Heart right ventricle (tissue), 16 donors: ENCODE measurements around the gene KCNMB2. TPM values are rescaled to one million over a fixed set of nuclear protein-coding genes. Genes with fewer than 3 reads are reported as not detected.

Source experiments
- ATAC-seq, 8 donors: fragments of 200-7000 bp; cut with Tn5 transposase; one replicate each; pipeline ENCODE4 v1.9.1; 2020; ENCODE audit warnings: mild to moderate bottlenecking in 8 of 8, moderate library complexity in 8 of 8, moderate number of reproducible peaks in 1 of 8
- DNase-seq, 2 donors: peaks; one replicate each; pipeline ENCODE4 v3.0.0-alpha.2; 2020
- H3K27ac ChIP-seq, 10 donors: fragments of 200-600 bp; sonication (generic) in 2 of 10; one replicate each; pipeline versions ENCODE4 v1.5.0 to v1.8.0; 2020 to 2022; ENCODE audit warnings: mild to moderate bottlenecking in 3 of 10
- H3K27me3 ChIP-seq, 7 donors: fragments of 200-600 bp; one replicate each; pipeline ENCODE4 v1.8.0; 2021 to 2022; ENCODE audit warnings: mild to moderate bottlenecking in 2 of 7
- H3K36me3 ChIP-seq, 9 donors: fragments of 200-600 bp; sonication (generic) in 1 of 9; one replicate each; pipeline versions ENCODE4 v1.5.0 to v1.8.0; 2020 to 2022; ENCODE audit warnings: mild to moderate bottlenecking in 2 of 9
- H3K4me1 ChIP-seq, 9 donors: fragments of 200-600 bp; sonication (generic) in 1 of 9; one replicate each; pipeline versions ENCODE4 v1.5.0 to v1.8.0; 2020 to 2022; ENCODE audit warnings: mild to moderate bottlenecking in 4 of 9
- H3K4me3 ChIP-seq, 10 donors: fragments of 200-600 bp; sonication (generic) in 2 of 10; one replicate each; pipeline versions ENCODE4 v1.5.0 to v1.8.0; 2020 to 2022; ENCODE audit warnings: mild to moderate bottlenecking in 7 of 10, moderate library complexity in 2 of 10
- H3K9me3 ChIP-seq, 11 donors: fragments of 200-600 bp in 10 of 11; sonication (generic) in 2 of 11; one replicate each; pipeline versions ENCODE4 v1.5.0 to v1.8.0; 2013 to 2022; ENCODE audit warnings: mild to moderate bottlenecking in 2 of 11, control low read depth in 1 of 11, moderate library complexity in 1 of 11
- CTCF ChIP-seq, 9 donors: fragments of 200-600 bp; sonication (generic) in 2 of 9; IDR thresholded peaks; one replicate each; pipeline versions ENCODE4 v1.5.0 to v1.8.0; 2021 to 2022; ENCODE audit warnings: antibody characterized with exemption in 9 of 9, mild to moderate bottlenecking in 5 of 9, moderate library complexity in 1 of 9
- WGBS, 2 donors: extraction: QIAGEN DNeasy Blood & Tissue Kit; methylation state at CpG; one replicate each; pipeline ENCODE4 v1.1.7; 2013; ENCODE audit warnings: inconsistent platforms in 1 of 2; 5-methylcytosine and 5-hydroxymethylcytosine counted together
- intact Hi-C, 10 donors: fragments of 100-400 bp; cut with DNase I; formaldehyde crosslinking; loops; one replicate each; pipeline versions ENCODE4 v1.11.1 to v1.14.2; 2022
- polyA plus RNA-seq, 2 donors: library from polyadenylated mRNA; stranded (reverse); fragments of 200-250 nt; gene quantifications; one replicate each; pipeline ENCODE4 v1.2.3, GENCODE V29; 2013
- total RNA-seq, 10 donors: library from RNA; stranded (reverse); fragmentation: NEBNext Ultra II Directional in 3 of 10; extraction: Animal tissue kit (Norgen Biotek cat#: 25700) in 3 of 10; gene quantifications; one replicate each; pipeline versions ENCODE4 v1.2.1 to v1.2.4, GENCODE V29; 2021 to 2023
- donor health status: Arrhythmogenic right ventricular cardiomyopathy.
- donor health status: ischemic (EF 13 %, LVEDD 7.1; RV severe dilation, severe dysfunction).
- donor health status: healthy with polysubstance abuse.
- donor health status: DM: no; HTN: yes; CAD: no.
- donor health status: DM: no; HTN: no; CAD: no.
- donor health status: ischemic (EF 25% LVEDD 6.9; RV normal size, moderate dysfunction).
- donor health status: ischemic (EF 25% LVEDD 5.7; RV mildly dilated, moderate dysfunction).
- donor health status: healthy.
- donor health status: DM: yes; HTN: yes; CAD: no.
- donor health status: Ischemic cardiomyopathy.
- donor health status: ischemic (EF 35%, LVEDD 5.7; RV mildly dilated, moderate dysfunction).
- donor health status: nonischemic (EF 11% LVEDD 7.7; RV severe dilation, severe dysfunction).
- donor health status: DM: yes; HTN: yes; CAD: no.
- donor health status: PGD.
- donor health status: ischemic (EF 29% LVEDD 5.4; RV normal size, mild dysfunction).
- donor health status: nonischemic (EF 23%, LVEDD 6.1; RV moderate dilation, normal function).

KCNMB2 gene
- total and polyA plus RNA-seq, 12 donors: 0.55 to 9.2 (median 3.6) TPM

GRCh38 chr3:178772746-178773145 is 236.5 kb downstream of the KCNMB2 start:
- DNase-seq: no peak
- H3K9me3 ChIP-seq: no peaks in the 10 kb centered on the region
- WGBS, 2 donors: 89 to 93% methylated on average over 4 of the region's 4 CpGs
- no peak overlapping the region for H3K4me3 ChIP-seq
- intact Hi-C loops: no loop called here
- TF ChIP-seq CTCF (IDR thresholded peaks at IDR 0.05): no peak
- peaks cover 0 to 4% (median 0%) of the 10 kb centered on the region in 9 donors for H3K4me1 ChIP-seq
- ATAC-seq: no peak
- no peak overlapping the region for H3K27ac ChIP-seq
- H3K27me3 ChIP-seq: no peaks in the 10 kb centered on the region
- no peaks in the 10 kb centered on the region for H3K36me3 ChIP-seq

- ATAC-seq: no peak
- H3K4me1 ChIP-seq: peaks cover 0 to 6% (median 0%) of the 10 kb centered on the region in 9 donors
- no peak for DNase-seq
- no peaks in the 10 kb centered on the region for H3K27me3 ChIP-seq
- H3K36me3 ChIP-seq: no peaks in the 10 kb centered on the region
- H3K9me3 ChIP-seq: no peaks in the 10 kb centered on the region
- TF ChIP-seq CTCF (IDR thresholded peaks at IDR 0.05): no peak
- WGBS, 2 donors: 90 to 93% methylated on average over 1 of the region's 1 CpG
- intact Hi-C loops: no loop called here
- no peak overlapping the region for H3K27ac ChIP-seq
- no peak overlapping the region for H3K4me3 ChIP-seq
Observed at GRCh38 chr3:178773358-178773757, 237.1 kb downstream of the KCNMB2 start.

GRCh38 chr3:178777718-178778411 is 241.6 kb downstream of the KCNMB2 start:
- DNase-seq (no peak), ATAC-seq (peak in 2 of 8 donors; percentile 33 to 67)
- WGBS, 2 donors: 67 to 76% methylated on average over 4 of the region's 4 CpGs
- H3K27ac ChIP-seq: no peak overlapping the region
- peaks cover 0 to 6% (median 0%) of the 10 kb centered on the region in 9 donors for H3K4me1 ChIP-seq
- H3K27me3 ChIP-seq: no peaks in the 10 kb centered on the region
- H3K36me3 ChIP-seq: no peaks in the 10 kb centered on the region
- H3K4me3 ChIP-seq: no peak overlapping the region
- intact Hi-C loops: no loop called here
- H3K9me3 ChIP-seq: no peaks in the 10 kb centered on the region
- no peak for TF ChIP-seq CTCF (IDR thresholded peaks at IDR 0.05)

GRCh38 chr3:178778589-178778988 is 242.4 kb downstream of the KCNMB2 start:
- Histone ChIP-seq H3K4me1 (peaks cover 0 to 6% (median 0%) of the 10 kb centered on the region in 9 donors), H3K36me3 (no peaks in the 10 kb centered on the region), H3K9me3 (no peaks in the 10 kb centered on the region), H3K4me3 (no peak overlapping the region), H3K27ac (no peak overlapping the region), H3K27me3 (no peaks in the 10 kb centered on the region)
- ATAC-seq (no peak), DNase-seq (no peak)
- intact Hi-C loops: no loop called here
- 79 to 86% methylated on average over 4 of the region's 4 CpGs for WGBS, 2 donors
- no peak for TF ChIP-seq CTCF (IDR thresholded peaks at IDR 0.05)
